ENCODE data around the gene KCTD10. TPM values are rescaled to one million over a fixed set of nuclear protein-coding genes. Genes with fewer than 3 reads are reported as not detected.

The KCTD10 gene
- total RNA-seq, 1 experiment from 2014 or later, result 41.5 TPM

DNA sequence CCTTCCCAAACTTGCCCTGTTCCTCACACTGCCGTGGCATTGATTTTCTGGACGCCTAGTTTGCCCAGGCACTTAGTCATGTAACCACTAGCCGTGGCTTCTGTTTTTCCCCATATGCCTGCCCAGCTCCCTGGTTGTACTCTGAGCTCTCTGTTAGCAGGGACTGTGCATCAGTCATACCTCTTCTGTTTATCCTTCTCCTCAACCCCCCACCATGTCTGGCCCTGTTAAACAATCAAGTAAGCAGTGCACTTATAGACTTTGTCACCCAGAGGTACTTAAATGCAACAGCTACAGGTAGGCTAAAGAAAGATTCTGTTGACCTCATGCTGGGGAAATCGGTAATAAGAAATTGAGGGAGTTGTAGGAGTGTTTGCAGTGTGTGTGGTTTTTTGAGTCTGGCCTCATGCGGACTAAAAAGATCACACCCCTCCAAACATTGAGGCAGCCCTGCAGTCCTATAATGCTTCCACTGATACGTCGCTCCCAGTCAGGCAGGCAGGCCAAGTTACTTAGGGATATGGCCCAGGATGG lies 17.3 kb upstream of the KCTD10 start:
- BruUV-seq (replicated peaks), result no TSS peak

DNA sequence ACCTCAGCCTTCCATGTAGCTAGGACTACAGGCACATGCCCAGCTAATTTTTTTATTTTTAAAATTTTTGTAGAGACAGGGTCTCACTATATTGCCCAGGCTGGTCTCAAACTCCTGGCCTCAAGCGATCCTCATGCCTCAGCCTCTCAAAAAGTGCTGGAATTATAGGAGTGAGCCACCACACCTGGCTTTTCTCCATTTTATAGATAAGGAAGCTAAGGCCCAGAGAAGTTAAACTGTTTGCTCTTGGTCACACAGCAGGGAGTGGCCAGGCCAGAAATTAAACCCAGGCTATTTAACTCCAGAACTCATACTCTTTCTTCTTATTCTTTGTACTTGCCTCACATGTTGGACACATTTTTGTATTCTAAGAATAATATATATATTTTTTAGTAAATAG lies 16.8 kb upstream of the KCTD10 start:
- H3K36me3 Mint-ChIP-seq (ENCODE audit: insufficient read depth, unreplicated experiment), result peaks cover 5% of the 10 kb centered on the region

More for the DNA sequence above, 17.3 kb upstream of the KCTD10 start:
- no peaks in the 10 kb centered on the region for H3K27me3 Mint-ChIP-seq (ENCODE audit: insufficient read depth, unreplicated experiment)
- intact Hi-C loops (cut with micrococcal nuclease; ENCODE audit: unreplicated experiment), result no loop called here
- Histone ChIP-seq H3K9me3 (no peaks in the 10 kb centered on the region), H3K4me1 (no peaks in the 10 kb centered on the region), H3K36me3 (ENCODE audit: control insufficient read depth, insufficient read depth, low read length) (peaks cover under 1% of the 10 kb centered on the region; the same call in 1 of the 2 replicates), H3K27me3 (replicated peaks; ENCODE audit: control insufficient read depth, insufficient read depth, low read length) (no peaks in the 10 kb centered on the region), H3K4me3 (ENCODE audit: low read depth, low read length) (no peak overlapping the region)
- no peak for DNase-seq
- TF ChIP-seq, protein P1, sequence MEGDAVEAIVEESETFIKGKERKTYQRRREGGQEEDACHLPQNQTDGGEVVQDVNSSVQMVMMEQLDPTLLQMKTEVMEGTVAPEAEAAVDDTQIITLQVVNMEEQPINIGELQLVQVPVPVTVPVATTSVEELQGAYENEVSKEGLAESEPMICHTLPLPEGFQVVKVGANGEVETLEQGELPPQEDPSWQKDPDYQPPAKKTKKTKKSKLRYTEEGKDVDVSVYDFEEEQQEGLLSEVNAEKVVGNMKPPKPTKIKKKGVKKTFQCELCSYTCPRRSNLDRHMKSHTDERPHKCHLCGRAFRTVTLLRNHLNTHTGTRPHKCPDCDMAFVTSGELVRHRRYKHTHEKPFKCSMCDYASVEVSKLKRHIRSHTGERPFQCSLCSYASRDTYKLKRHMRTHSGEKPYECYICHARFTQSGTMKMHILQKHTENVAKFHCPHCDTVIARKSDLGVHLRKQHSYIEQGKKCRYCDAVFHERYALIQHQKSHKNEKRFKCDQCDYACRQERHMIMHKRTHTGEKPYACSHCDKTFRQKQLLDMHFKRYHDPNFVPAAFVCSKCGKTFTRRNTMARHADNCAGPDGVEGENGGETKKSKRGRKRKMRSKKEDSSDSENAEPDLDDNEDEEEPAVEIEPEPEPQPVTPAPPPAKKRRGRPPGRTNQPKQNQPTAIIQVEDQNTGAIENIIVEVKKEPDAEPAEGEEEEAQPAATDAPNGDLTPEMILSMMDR (IDR thresholded peaks at IDR 0.05; ENCODE audit: insufficient read depth in 1 of 2, low read depth in 1 of 2, low read length in 1 of 2, severe bottlenecking in 1 of 2, unreplicated experiment in 1 of 2), result no peak
- ChIA-PET CTCF (no interaction called here), POLR2A (no interaction called here)
- peaks cover under 1% of the 10 kb centered on the region for H3K36me3 Mint-ChIP-seq (ENCODE audit: insufficient read depth, unreplicated experiment)
- H3K4me3 Mint-ChIP-seq (ENCODE audit: unreplicated experiment), result no peak overlapping the region
- no peaks in the 10 kb centered on the region for H3K9me3 Mint-ChIP-seq (ENCODE audit: unreplicated experiment)
- no peak overlapping the region for H3K27ac Mint-ChIP-seq (ENCODE audit: unreplicated experiment)
- H3K4me1 Mint-ChIP-seq (ENCODE audit: low read depth, unreplicated experiment), result no peaks in the 10 kb centered on the region

GRCh38 chr12:109493090-109493489 lies 16.0 kb upstream of the KCTD10 start:
- Mint-ChIP-seq H3K4me3 (ENCODE audit: unreplicated experiment) (no peak overlapping the region), H3K36me3 (ENCODE audit: insufficient read depth, unreplicated experiment) (peaks cover 7% of the 10 kb centered on the region), H3K4me1 (ENCODE audit: low read depth, unreplicated experiment) (no peaks in the 10 kb centered on the region), H3K27me3 (ENCODE audit: insufficient read depth, unreplicated experiment) (no peaks in the 10 kb centered on the region), H3K9me3 (ENCODE audit: unreplicated experiment) (no peaks in the 10 kb centered on the region), H3K27ac (ENCODE audit: unreplicated experiment) (no peak overlapping the region)
- Histone ChIP-seq H3K9me3 (no peaks in the 10 kb centered on the region), H3K36me3 (ENCODE audit: control insufficient read depth, insufficient read depth, low read length) (no peaks in the 10 kb centered on the region), H3K4me3 (ENCODE audit: low read depth, low read length) (no peak overlapping the region), H3K27me3 (replicated peaks; ENCODE audit: control insufficient read depth, insufficient read depth, low read length) (no peaks in the 10 kb centered on the region), H3K4me1 (no peaks in the 10 kb centered on the region)
- ChIA-PET POLR2A (no interaction called here), CTCF (no interaction called here)
- BruUV-seq (replicated peaks), result no TSS peak
- intact Hi-C loops (cut with micrococcal nuclease; ENCODE audit: unreplicated experiment), result no loop called here
- no peak for DNase-seq
- TF ChIP-seq, protein P1 (IDR thresholded peaks at IDR 0.05; ENCODE audit: insufficient read depth in 1 of 2, low read depth in 1 of 2, low read length in 1 of 2, severe bottlenecking in 1 of 2, unreplicated experiment in 1 of 2), result no peak

More for the DNA sequence above, 16.8 kb upstream of the KCTD10 start:
- H3K4me3 ChIP-seq (ENCODE audit: low read depth, low read length), result no peak overlapping the region
- no TSS peak for BruUV-seq (replicated peaks)
- H3K27me3 Mint-ChIP-seq (ENCODE audit: insufficient read depth, unreplicated experiment), result no peaks in the 10 kb centered on the region
- no peaks in the 10 kb centered on the region for H3K9me3 ChIP-seq
- no peaks in the 10 kb centered on the region for H3K36me3 ChIP-seq (ENCODE audit: control insufficient read depth, insufficient read depth, low read length)
- no peak for DNase-seq
- ChIA-PET CTCF (no interaction called here), POLR2A (no interaction called here)
- H3K4me3 Mint-ChIP-seq (ENCODE audit: unreplicated experiment), result no peak overlapping the region
- H3K4me1 Mint-ChIP-seq (ENCODE audit: low read depth, unreplicated experiment), result no peaks in the 10 kb centered on the region
- H3K9me3 Mint-ChIP-seq (ENCODE audit: unreplicated experiment), result no peaks in the 10 kb centered on the region
- no peaks in the 10 kb centered on the region for H3K4me1 ChIP-seq
- intact Hi-C loops (cut with micrococcal nuclease; ENCODE audit: unreplicated experiment), result no loop called here
- no peak overlapping the region for H3K27ac Mint-ChIP-seq (ENCODE audit: unreplicated experiment)
- no peaks in the 10 kb centered on the region for H3K27me3 ChIP-seq (replicated peaks; ENCODE audit: control insufficient read depth, insufficient read depth, low read length)
- TF ChIP-seq, protein P1 (IDR thresholded peaks at IDR 0.05; ENCODE audit: insufficient read depth in 1 of 2, low read depth in 1 of 2, low read length in 1 of 2, severe bottlenecking in 1 of 2, unreplicated experiment in 1 of 2), result no peak

Measured in Caco-2 (cell line).